K562 (cell line): ENCODE measurements around the gene INSR. TPM values are rescaled to one million over a fixed set of nuclear protein-coding genes. Genes with fewer than 3 reads are reported as not detected.

Experiments used
- CHD1 ChIP-seq: fragments of 200-600 bp; sonication (generic); IDR thresholded peaks from one replicate; pipeline ENCODE4 v1.6.1; 2012; ENCODE audit warnings: mild to moderate bottlenecking, moderate library complexity, low read length, inconsistent platforms
- ESRRA ChIP-seq: fragments of 450-650 bp; IDR thresholded peaks from 2 replicates; pipeline ENCODE4 v1.6.1; 2014; ENCODE audit warnings: low read depth, mild to moderate bottlenecking, moderate library complexity, borderline replicate concordance
- FOXK2 ChIP-seq, 2 experiments: fragments of 450-650 bp; IDR thresholded peaks in 1 of 2; conservative IDR thresholded peaks in 1 of 2; 2 replicates each; pipeline ENCODE4 v1.6.1; 2016; ENCODE audit warnings: low read depth in 2 of 2, mild to moderate bottlenecking in 1 of 2
- HNRNPK ChIP-seq: fragments of 200-400 bp; formaldehyde crosslinking; IDR thresholded peaks from one replicate; pipeline ENCODE4 v1.6.1; 2018; ENCODE audit warnings: mild to moderate bottlenecking, low read depth, low read length; ENCODE audit not compliant: poor library complexity, severe bottlenecking
- KLF16 ChIP-seq: IDR thresholded peaks from 2 replicates; pipeline ENCODE4 v1.6.1; 2016; ENCODE audit warnings: antibody characterized with exemption
- REST ChIP-seq, 2 experiments: fragments of 450-650 bp; formaldehyde crosslinking in 1 of 2; IDR thresholded peaks; 2 replicates each; pipeline versions ENCODE4 v1.4.0 to v1.6.1; 2014 to 2020; ENCODE audit warnings: mild to moderate bottlenecking in 2 of 2, borderline replicate concordance in 1 of 2, low read depth in 1 of 2
- STAG1 ChIP-seq: sonication (generic); formaldehyde crosslinking; IDR thresholded peaks from 2 replicates; pipeline ENCODE4 v1.5.0; 2020; ENCODE audit warnings: missing genetic modification reagents, borderline replicate concordance
- TAF9B ChIP-seq: fragments of 450-650 bp; IDR thresholded peaks from 2 replicates; pipeline ENCODE4 v1.6.1; 2018; ENCODE audit warnings: mild to moderate bottlenecking; ENCODE audit not compliant: partially characterized antibody
- ZNF121 ChIP-seq: sonication (generic); formaldehyde crosslinking; conservative IDR thresholded peaks from 2 replicates; pipeline ENCODE4 v1.8.0; 2022; ENCODE audit warnings: missing genetic modification reagents
- polyA plus RNA-seq, 8 experiments: library from polyadenylated mRNA; depleted of rRNA in 4 of 8; stranded (reverse) in 5 of 8; unstranded in 3 of 8; fragments of >200 nt; fragmentation: Nextera tagmentation in 2 of 8; fragmentation: Illumina TruSeq in 1 of 8; extraction: Ambion mirVana in 2 of 8; extraction: Trizol in 1 of 8; gene quantifications; 2 replicates each; pipeline versions ENCODE4 v1.2.1 to v1.2.3, GENCODE V29; 2011 to 2014; ENCODE audit warnings: inconsistent platforms in 1 of 8, missing spikeins in 1 of 8
- total RNA-seq, 7 experiments: library from RNA; depleted of rRNA in 6 of 7; stranded (reverse); fragments of >200 nt in 6 of 7; fragmentation: Illumina TruSeq in 2 of 7; extraction: Trizol in 2 of 7; gene quantifications; 2 replicates each; pipeline versions ENCODE4 v1.2.1 to v1.2.3, GENCODE V29; 2011 to 2021; ENCODE audit warnings: low replicate concordance in 1 of 7

The INSR gene
- total and polyA plus RNA-seq, 9 of the 15 experiments (the other 6 are each of a cell fraction or from before 2014, with no cell fraction given), result 0.04 to 0.88 (median 0.41) TPM

GRCh38 chr19:7340959-7341837 is 47.0 kb upstream of the INSR start (continued):
- TF ChIP-seq REST (IDR thresholded peaks at IDR 0.05; ENCODE audit: borderline replicate concordance) (peak; percentile 76), REST (CRISPR knock-in tag; IDR thresholded peaks at IDR 0.05; ENCODE audit: low read depth) (no peak), TAF9B (no peak), KLF16 (no peak), CHD1 (no peak), HNRNPK (no peak), FOXK2 (conservative IDR thresholded peaks at IDR 0.05 in 1 of 2, IDR thresholded peaks at IDR 0.05 in 1 of 2; ENCODE audit: low read depth in 2 of 2) (peak in 1 of 2 experiments; percentile 34; a peak in 1 of 4 replicates), ESRRA (peak; percentile 27; the same call in 1 of the 2 replicates), STAG1 (CRISPR knock-in tag) (peak; percentile 89), ZNF121 (CRISPR knock-in tag) (no peak)
